Osteoblast (primary cell): ENCODE measurements around the gene PTPRN2. TPM values are rescaled to one million over a fixed set of nuclear protein-coding genes. Genes with fewer than 3 reads are reported as not detected.

Experiments
- DNase-seq: peaks from one replicate; pipeline ENCODE4 v3.0.0; 2011; ENCODE audit warnings: low spot score, mixed read lengths; ENCODE audit not compliant: insufficient read length; ENCODE audit errors: missing footprints
- H2AFZ ChIP-seq: 2 replicates; pipeline ENCODE4 v1.6.0; 2011; ENCODE audit warnings: mild to moderate bottlenecking, low read length
- H3K27ac ChIP-seq: 2 replicates; pipeline ENCODE4 v1.5.1; 2011; ENCODE audit warnings: mild to moderate bottlenecking, low read depth, low read length, moderate library complexity
- H3K27me3 ChIP-seq: 2 replicates; pipeline ENCODE4 v1.6.0; 2012; ENCODE audit warnings: mild to moderate bottlenecking, control low read depth, inconsistent platforms, low read length, moderate library complexity; ENCODE audit not compliant: insufficient read depth
- H3K36me3 ChIP-seq: 2 replicates; pipeline ENCODE4 v1.5.1; 2011; ENCODE audit warnings: mild to moderate bottlenecking, low read length, control low read depth, moderate library complexity; ENCODE audit not compliant: insufficient read depth
- H3K4me1 ChIP-seq: 2 replicates; pipeline ENCODE4 v1.5.1; 2011; ENCODE audit warnings: mild to moderate bottlenecking, low read length, control low read depth, moderate library complexity; ENCODE audit not compliant: insufficient read depth
- H3K4me2 ChIP-seq: 2 replicates; pipeline ENCODE4 v1.6.0; 2011; ENCODE audit warnings: mild to moderate bottlenecking, low read length; ENCODE audit not compliant: insufficient read depth
- H3K4me3 ChIP-seq: fragments of 200-600 bp; sonication (generic); 3 replicates; pipeline ENCODE4 v1.5.1; 2012; ENCODE audit warnings: mild to moderate bottlenecking, low read length, inconsistent platforms; ENCODE audit not compliant: insufficient read depth
- H3K79me2 ChIP-seq: 2 replicates; pipeline ENCODE4 v1.6.0; 2012; ENCODE audit warnings: mild to moderate bottlenecking, low read length, control low read depth, inconsistent platforms; ENCODE audit not compliant: insufficient read depth
- H3K9me3 ChIP-seq: 2 replicates; pipeline ENCODE4 v1.5.1; 2011; ENCODE audit warnings: low read depth, low read length, control low read depth
- H4K20me1 ChIP-seq: 2 replicates; pipeline ENCODE4 v1.6.0; 2012; ENCODE audit warnings: mild to moderate bottlenecking, low read length, control low read depth; ENCODE audit not compliant: insufficient read depth
- CTCF ChIP-seq: IDR thresholded peaks from 2 replicates; pipeline ENCODE4 v1.5.1; 2011; ENCODE audit warnings: mild to moderate bottlenecking, low read depth, low read length, moderate library complexity; ENCODE audit errors: extremely low read depth
- total RNA-seq: library from RNA; depleted of rRNA; stranded (reverse); fragments of >200 nt; gene quantifications from 2 replicates; pipeline ENCODE4 v1.2.3, GENCODE V29; 2012

Gene PTPRN2
- total RNA-seq, 1 donor, result 0.36 TPM

- Histone ChIP-seq H2AFZ (no peak overlapping the region), H3K4me1 (no peaks in the 10 kb centered on the region), H3K9me3 (peaks cover 3% of the 10 kb centered on the region), H4K20me1 (no peaks in the 10 kb centered on the region), H3K4me3 (no peak overlapping the region), H3K79me2 (no peaks in the 10 kb centered on the region), H3K36me3 (no peaks in the 10 kb centered on the region), H3K27ac (no peak overlapping the region), H3K4me2 (no peak overlapping the region), H3K27me3 (no peaks in the 10 kb centered on the region)
- peak; percentile 15 for DNase-seq
- no peak for TF ChIP-seq CTCF
Observed at GRCh38 chr7:158283016-158283974, 304.3 kb downstream of the PTPRN2 start.

- Histone ChIP-seq H3K27me3 (no peaks in the 10 kb centered on the region), H3K4me1 (no peaks in the 10 kb centered on the region)
Observed at GRCh38 chr7:158282461-158283001, 305.1 kb downstream of the PTPRN2 start.

GRCh38 chr7:158281441-158281840 is 306.2 kb downstream of the PTPRN2 start:
- Histone ChIP-seq H3K79me2 (no peaks in the 10 kb centered on the region), H3K27ac (no peak overlapping the region), H3K9me3 (no peaks in the 10 kb centered on the region), H3K4me2 (no peak overlapping the region), H3K4me1 (no peaks in the 10 kb centered on the region), H3K4me3 (no peak overlapping the region), H3K36me3 (no peaks in the 10 kb centered on the region), H3K27me3 (no peaks in the 10 kb centered on the region), H2AFZ (no peak overlapping the region), H4K20me1 (no peaks in the 10 kb centered on the region)
- peak; percentile 5 for DNase-seq
- TF ChIP-seq CTCF, result no peak

More at GRCh38 chr7:158282461-158283001, 305.1 kb downstream of the PTPRN2 start:
- DNase-seq, result peak; percentile 58
- H3K79me2 ChIP-seq, result no peaks in the 10 kb centered on the region
- H3K36me3 ChIP-seq, result no peaks in the 10 kb centered on the region
- no peaks in the 10 kb centered on the region for H3K9me3 ChIP-seq
- H3K4me3 ChIP-seq, result no peak overlapping the region
- TF ChIP-seq CTCF, result no peak
- H4K20me1 ChIP-seq, result no peaks in the 10 kb centered on the region
- no peak overlapping the region for H2AFZ ChIP-seq
- H3K4me2 ChIP-seq, result no peak overlapping the region
- H3K27ac ChIP-seq, result no peak overlapping the region
